GM12878 (cell line): Measurements from ENCODE around the gene PKD1. TPM values are rescaled to one million over a fixed set of nuclear protein-coding genes. Genes with fewer than 3 reads are reported as not detected.

Experiments
- ATAC-seq: fragments of 200-7000 bp; cut with Tn5 transposase; 3 replicates; pipeline ENCODE4 v1.9.1; 2020; ENCODE audit warnings: mild to moderate bottlenecking, moderate library complexity
- BruUV-seq: library from RNA; stranded (reverse); fragments of 400-500 nt; replicated peaks from 2 replicates; lab custom pipeline; 2021; lab: Mats Ljungman, UMichigan
- CTCF ChIA-PET: fragments of 300-600 bp; sonication (Branson Sonifier 250); formaldehyde crosslinking; extraction: SDS; loops from one replicate; lab custom pipeline; 2021; ENCODE audit warnings: inconsistent platforms; lab: Yijun Ruan, JAX
- POLR2A ChIA-PET: fragments of 350-600 bp; formaldehyde crosslinking; extraction: SDS; loops from one replicate; lab custom pipeline; 2021; ENCODE audit warnings: inconsistent platforms; lab: Charles Lee
- RAD21 ChIA-PET: fragments of 300-600 bp; sonication (Branson Sonifier 250); formaldehyde crosslinking; loops from one replicate; lab custom pipeline; 2023; ENCODE audit warnings: antibody characterized with exemption; ENCODE audit not compliant: unreplicated experiment; lab: Charles Lee
- SMC1A ChIA-PET: fragments of 300-600 bp; sonication (Branson Sonifier 250); formaldehyde crosslinking; loops from one replicate; lab custom pipeline; 2023; ENCODE audit not compliant: unreplicated experiment, uncharacterized antibody; lab: Charles Lee
- DNase-seq: peaks from one replicate; pipeline ENCODE4 v3.0.0-alpha.2; 2011; ENCODE audit warnings: low read depth, low spot score
- FAIRE-seq: peaks from 3 replicates; lab custom pipeline; 2011; peaks lifted over from hg19 to GRCh38; lab: Jason Lieb, UNC
- H2AFZ ChIP-seq: 2 replicates; pipeline ENCODE4 v1.6.0; 2011; ENCODE audit warnings: low read depth, low read length, control low read depth; ENCODE audit not compliant: control insufficient read depth
- H3K27ac ChIP-seq: 2 replicates; pipeline ENCODE4 v1.5.1; 2011; ENCODE audit warnings: control low read depth; ENCODE audit not compliant: control insufficient read depth, insufficient read depth
- H3K27me3 ChIP-seq, 2 experiments: replicated peaks in 1 of 2; 2 replicates each; pipeline versions ENCODE4 v1.6.0 to v1.6.1; 2011; ENCODE audit warnings: low read length in 1 of 2; ENCODE audit not compliant: control insufficient read depth in 2 of 2, insufficient read depth in 2 of 2
- H3K36me3 ChIP-seq, 2 experiments: 2 replicates each; pipeline ENCODE4 v1.5.1; 2011; ENCODE audit warnings: low read length in 1 of 2; ENCODE audit not compliant: control insufficient read depth in 2 of 2, insufficient read depth in 2 of 2
- H3K4me1 ChIP-seq: 2 replicates; pipeline ENCODE4 v1.6.1; 2011; ENCODE audit warnings: mild to moderate bottlenecking, low read length, moderate library complexity, mixed read lengths; ENCODE audit not compliant: control insufficient read depth, insufficient read depth
- H3K4me2 ChIP-seq: 2 replicates; pipeline ENCODE4 v1.6.0; 2011; ENCODE audit warnings: control low read depth; ENCODE audit not compliant: control insufficient read depth, insufficient read depth
- H3K4me3 ChIP-seq: fragments of 200-600 bp; sonication (generic); 2 replicates; pipeline ENCODE4 v1.5.1; 2016
- H3K79me2 ChIP-seq: 2 replicates; pipeline ENCODE4 v1.6.0; 2011; ENCODE audit warnings: low read length; ENCODE audit not compliant: control insufficient read depth, insufficient read depth
- H3K9ac ChIP-seq: 2 replicates; pipeline ENCODE4 v1.8.0; 2011; ENCODE audit warnings: low read length, control low read depth, mixed read lengths; ENCODE audit not compliant: control insufficient read depth, insufficient read depth
- H3K9me3 ChIP-seq: replicated peaks from 3 replicates; pipeline ENCODE4 v1.5.1; 2011; ENCODE audit warnings: mild to moderate bottlenecking, low read length; ENCODE audit not compliant: control insufficient read depth, insufficient read depth
- H4K20me1 ChIP-seq: 2 replicates; pipeline ENCODE4 v1.6.0; 2011; ENCODE audit not compliant: control insufficient read depth, insufficient read depth
- POLR2A ChIP-seq: IDR thresholded peaks from 2 replicates; pipeline ENCODE4 v1.6.1; 2011; ENCODE audit warnings: low read depth, mild to moderate bottlenecking, low read length
- ZNF207 ChIP-seq: fragments of 450-650 bp; IDR thresholded peaks from 2 replicates; pipeline ENCODE4 v1.6.1; 2014; ENCODE audit warnings: antibody characterized with exemption, mild to moderate bottlenecking, borderline replicate concordance
- WGBS: methylation state at CpG from one replicate; pipeline ENCODE4 v1.1.6; 2016; ENCODE audit warnings: low lambda C conversion rate; ENCODE audit not compliant: insufficient replicate concordance, insufficient coverage; ENCODE audit errors: missing lambda C conversion rate; 5-methylcytosine and 5-hydroxymethylcytosine counted together
- in situ Hi-C: fragments of 300-500 bp; cut with MboI; formaldehyde crosslinking; loops from 9 replicates; pipeline ENCODE4 v1.14.3; 2018; ENCODE audit warnings: mixed read lengths
- intact Hi-C: fragments of 100-400 bp; cut with micrococcal nuclease; formaldehyde crosslinking; loops from one replicate; pipeline ENCODE4 v1.14.2; 2022; ENCODE audit not compliant: unreplicated experiment
- polyA plus RNA-seq, 11 experiments: library from polyadenylated mRNA; depleted of rRNA in 4 of 11; unstranded in 6 of 11; stranded (reverse) in 5 of 11; fragments of >200 nt; fragmentation: Nextera tagmentation in 4 of 11; fragmentation: Illumina TruSeq in 1 of 11; extraction: Ambion mirVana in 4 of 11; extraction: Trizol in 1 of 11; gene quantifications; 1 replicate in 1 of 11; 2 replicates in 10 of 11; pipeline versions ENCODE4 v1.2.1 to v1.2.3, GENCODE V29; 2011 to 2016; ENCODE audit warnings: inconsistent platforms in 2 of 11, missing spikeins in 2 of 11, low read depth in 1 of 11
- total RNA-seq, 4 experiments: library from RNA; depleted of rRNA in 3 of 4; stranded (reverse); fragments of >200 nt in 3 of 4; fragmentation: Illumina TruSeq in 1 of 4; extraction: Trizol in 1 of 4; gene quantifications; 2 replicates each; pipeline versions ENCODE4 v1.2.1 to v1.2.3, GENCODE V29; 2013 to 2021

The PKD1 gene
- total and polyA plus RNA-seq, 10 of the 15 experiments (the other 5 are each of a cell fraction or from before 2014, with no cell fraction given): 0.11 to 62.0 (median 6.1) TPM

GRCh38 chr16:2150418-2151187, 14.9 kb upstream of the PKD1 start:
- H3K27ac ChIP-seq: no peak overlapping the region
- 8% methylated on average over 18 of the region's 18 CpGs for WGBS
- H3K27me3 ChIP-seq: no peaks in the 10 kb centered on the region
- peaks cover 9% of the 10 kb centered on the region; the same call in 1 of the 2 replicates for H4K20me1 ChIP-seq
- H3K4me1 ChIP-seq: peaks cover 37% of the 10 kb centered on the region
- peaks cover 0 to 20% of the 10 kb centered on the region in 2 experiments; a peak in 2 of 4 replicates for H3K36me3 ChIP-seq
- SMC1A ChIA-PET: interaction anchor here (1.0 to 1.4 kb wide), 2 partner anchors 10 to 134 kb away, joined by 3 to 5 read pairs; no protein-coding TSS in a partner anchor
- TF ChIP-seq POLR2A (0 out of 2 replicates have a peak, but pooled peaks have one; percentile 29), ZNF207 (no peak)
- intact Hi-C loops (loop anchor here (5.0 kb wide), 1 partner anchor 143 kb away; the partner anchor contains the start of gene ZNF598), in situ Hi-C loops (no loop called here)
- H2AFZ ChIP-seq: no peak overlapping the region
- POLR2A ChIA-PET: no interaction called here
- CTCF ChIA-PET: interaction anchor here (0.6 to 2.0 kb wide), 9 partner anchors 10 to 270 kb away, joined by 3 to 18 read pairs (median 3); partner anchors contain the start of gene PKD1
- H3K4me3 ChIP-seq: peak overlapping the region; percentile 98; the same call in 1 of the 2 replicates
- RAD21 ChIA-PET: interaction anchor here (1.2 to 1.9 kb wide), 2 partner anchors 10 to 29 kb away, joined by 3 to 10 read pairs; no protein-coding TSS in a partner anchor
- BruUV-seq: no TSS peak
- H3K79me2 ChIP-seq: peaks cover 30% of the 10 kb centered on the region
- FAIRE-seq: no peak
- no peak for ATAC-seq
- no peaks in the 10 kb centered on the region for H3K9me3 ChIP-seq
- no peak for DNase-seq
- peak overlapping the region; percentile 75; the same call in 1 of the 2 replicates for H3K4me2 ChIP-seq
- H3K9ac ChIP-seq: no peak overlapping the region; the same call in 1 of the 2 replicates
